Sciatic nerve (tissue), 2 donors: Measurements from ENCODE around the gene CRIM1. TPM values are rescaled to one million over a fixed set of nuclear protein-coding genes. Genes with fewer than 3 reads are reported as not detected.

Experiments
- ATAC-seq: fragments of 200-7000 bp; cut with Tn5 transposase; one replicate; pipeline ENCODE4 v1.9.1; 2020; ENCODE audit warnings: mild to moderate bottlenecking, moderate library complexity
- DNase-seq: peaks from one replicate; pipeline ENCODE4 v3.0.0-alpha.2; 2020; ENCODE audit warnings: low spot score
- intact Hi-C: fragments of 100-400 bp; cut with DNase I; formaldehyde crosslinking; loops from one replicate; pipeline ENCODE4 v1.14.2; 2022
- total RNA-seq: library from RNA; stranded (reverse); fragmentation: NEBNext Ultra II Directional; extraction: Animal tissue kit (Norgen Biotek cat#: 25700); gene quantifications from one replicate; pipeline ENCODE4 v1.2.1, GENCODE V29; 2021
- donor health status: DM: no; HTN: no; CAD: no.
- donor health status: DM: no; HTN: no; CAD: no.

The CRIM1 gene
- total RNA-seq, 1 donor from 2014 or later, result 209 TPM

- DNase-seq (no peak), ATAC-seq (peak; percentile 77)
- intact Hi-C loops, result no loop called here
Observed at GRCh38 chr2:36486521-36487044, 131.0 kb downstream of the CRIM1 start.

GRCh38 chr2:36487947-36488346 is 132.4 kb downstream of the CRIM1 start:
- intact Hi-C loops, result no loop called here
- ATAC-seq, result no peak

GRCh38 chr2:36489281-36489680 is 133.7 kb downstream of the CRIM1 start:
- intact Hi-C loops, result no loop called here

More at GRCh38 chr2:36487947-36488346, 132.4 kb downstream of the CRIM1 start:
- no peak for DNase-seq

GRCh38 chr2:36490749-36491148 is 135.2 kb downstream of the CRIM1 start:
- intact Hi-C loops, result no loop called here
- no peak for DNase-seq

More at GRCh38 chr2:36489281-36489680, 133.7 kb downstream of the CRIM1 start:
- DNase-seq (no peak), ATAC-seq (no peak)

GRCh38 chr2:36492216-36492945 is 136.8 kb downstream of the CRIM1 start:
- ATAC-seq (peak; percentile 12), DNase-seq (no peak)
- intact Hi-C loops, result no loop called here

More at GRCh38 chr2:36490749-36491148, 135.2 kb downstream of the CRIM1 start:
- ATAC-seq, result no peak

GRCh38 chr2:36493306-36493705 is 137.7 kb downstream of the CRIM1 start:
- peak; percentile 48 for ATAC-seq
- DNase-seq, result no peak
- intact Hi-C loops, result no loop called here

- DNase-seq (no peak), ATAC-seq (no peak)
- intact Hi-C loops, result no loop called here
Observed at GRCh38 chr2:36497570-36498163, 142.1 kb downstream of the CRIM1 start.

- intact Hi-C loops, result no loop called here
- no peak for ATAC-seq
- no peak for DNase-seq
Observed at GRCh38 chr2:36499128-36499820, 143.7 kb downstream of the CRIM1 start.

GRCh38 chr2:36500072-36500471 is 144.5 kb downstream of the CRIM1 start:
- ATAC-seq (no peak), DNase-seq (no peak)
- intact Hi-C loops, result no loop called here

GRCh38 chr2:36502081-36502480 is 146.5 kb downstream of the CRIM1 start:
- ATAC-seq (no peak), DNase-seq (no peak)
- intact Hi-C loops, result no loop called here

GRCh38 chr2:36507408-36507812 is 151.8 kb downstream of the CRIM1 start:
- ATAC-seq, result peak; percentile 96
- intact Hi-C loops, result no loop called here
- DNase-seq, result no peak

- intact Hi-C loops, result no loop called here
- no peak for ATAC-seq
Observed at GRCh38 chr2:36509075-36509474, 153.5 kb downstream of the CRIM1 start.

GRCh38 chr2:36511858-36512603 is 156.5 kb downstream of the CRIM1 start:
- no peak for DNase-seq
- intact Hi-C loops, result no loop called here
- ATAC-seq, result no peak

More at GRCh38 chr2:36509075-36509474, 153.5 kb downstream of the CRIM1 start:
- no peak for DNase-seq

- intact Hi-C loops, result no loop called here
- DNase-seq, result no peak
Observed at GRCh38 chr2:36512705-36513104, 157.1 kb downstream of the CRIM1 start.

GRCh38 chr2:36513661-36514060 is 158.1 kb downstream of the CRIM1 start:
- intact Hi-C loops, result no loop called here
- DNase-seq (no peak), ATAC-seq (no peak)

More at GRCh38 chr2:36512705-36513104, 157.1 kb downstream of the CRIM1 start:
- ATAC-seq, result no peak

- DNase-seq (no peak), ATAC-seq (no peak)
- intact Hi-C loops, result no loop called here
Observed at GRCh38 chr2:36515538-36515937, 160.0 kb downstream of the CRIM1 start.

- DNase-seq (no peak), ATAC-seq (peak; percentile 31)
- intact Hi-C loops, result no loop called here
Observed at GRCh38 chr2:36516136-36516870, 160.7 kb downstream of the CRIM1 start.

- no peak for ATAC-seq
- DNase-seq, result no peak
- intact Hi-C loops, result no loop called here
Observed at GRCh38 chr2:36520431-36520830, 164.9 kb downstream of the CRIM1 start.
